PC-9 (cell line): Measurements from ENCODE around the gene MFSD6. TPM values are rescaled to one million over a fixed set of nuclear protein-coding genes. Genes with fewer than 3 reads are reported as not detected.

Source experiments
- BruUV-seq: library from RNA; stranded (reverse); fragments of 400-500 nt; replicated peaks from 2 replicates; lab custom pipeline; 2021; lab: Mats Ljungman, UMichigan
- CTCF ChIA-PET: fragments of 300-600 bp; sonication (Branson Sonifier 250); formaldehyde crosslinking; loops from one replicate; lab custom pipeline; 2022; ENCODE audit warnings: antibody characterized with exemption; lab: Charles Lee
- POLR2A ChIA-PET: fragments of 300-600 bp; sonication (Branson Sonifier 250); formaldehyde crosslinking; loops from one replicate; lab custom pipeline; 2022; ENCODE audit warnings: antibody characterized with exemption; ENCODE audit not compliant: unreplicated experiment; lab: Charles Lee
- DNase-seq, 2 experiments: peaks; one replicate each; pipeline versions ENCODE4 v3.0.0 to v3.0.0-alpha.2; 2015 to 2022; ENCODE audit warnings: mixed read lengths in 1 of 2
- H2AFZ ChIP-seq: fragments of 200-600 bp; sonication (generic); 2 replicates; pipeline ENCODE4 v1.8.1; 2017; ENCODE audit warnings: antibody characterized with exemption
- H3F3A ChIP-seq: fragments of 200-600 bp; sonication (generic); 2 replicates; pipeline ENCODE4 v1.8.1; 2017; ENCODE audit warnings: antibody characterized with exemption, mild to moderate bottlenecking, low read depth; ENCODE audit not compliant: insufficient read depth
- H3K27ac ChIP-seq: fragments of 200-600 bp; sonication (generic); 2 replicates; pipeline ENCODE4 v1.6.1; 2016; ENCODE audit warnings: mixed run types
- H3K27me3 ChIP-seq: fragments of 200-600 bp; sonication (generic); 2 replicates; pipeline ENCODE4 v1.6.1; 2016; ENCODE audit warnings: low read depth, mixed run types; ENCODE audit not compliant: insufficient read depth
- H3K36me3 ChIP-seq: fragments of 200-600 bp; sonication (generic); 2 replicates; pipeline ENCODE4 v1.6.1; 2016; ENCODE audit warnings: low read depth, mixed run types
- H3K4me1 ChIP-seq: fragments of 200-600 bp; sonication (generic); replicated peaks from 2 replicates; pipeline ENCODE4 v1.6.1; 2016; ENCODE audit warnings: mixed run types; ENCODE audit not compliant: insufficient read depth
- H3K4me2 ChIP-seq: fragments of 200-600 bp; sonication (generic); 2 replicates; pipeline ENCODE4 v1.6.1; 2017; ENCODE audit warnings: mixed run types
- H3K4me3 ChIP-seq: fragments of 200-600 bp; sonication (generic); 2 replicates; pipeline ENCODE4 v1.6.1; 2016; ENCODE audit warnings: mixed run types
- H3K79me2 ChIP-seq: fragments of 200-600 bp; sonication (generic); 2 replicates; pipeline ENCODE4 v1.6.1; 2017; ENCODE audit warnings: low read depth, mixed run types
- H3K9me2 ChIP-seq: fragments of 200-600 bp; sonication (generic); 2 replicates; pipeline ENCODE4 v1.8.1; 2017; ENCODE audit warnings: mild to moderate bottlenecking; ENCODE audit not compliant: insufficient read depth
- H3K9me3 ChIP-seq: fragments of 200-600 bp; sonication (generic); 2 replicates; pipeline ENCODE4 v1.8.1; 2016; ENCODE audit warnings: low read depth; ENCODE audit not compliant: insufficient read depth
- H4K20me1 ChIP-seq: fragments of 200-600 bp; sonication (generic); 2 replicates; pipeline ENCODE4 v1.8.1; 2017; ENCODE audit not compliant: insufficient read depth
- EZH2 ChIP-seq: fragments of 200-600 bp; sonication (generic); IDR thresholded peaks from 2 replicates; pipeline ENCODE4 v1.8.0; 2017; ENCODE audit warnings: antibody characterized with exemption, low read depth
- intact Hi-C: fragments of 100-400 bp; cut with micrococcal nuclease; formaldehyde crosslinking; loops from one replicate; pipeline ENCODE4 v1.10.0; 2022; ENCODE audit not compliant: unreplicated experiment
- total RNA-seq: library from RNA; stranded (reverse); gene quantifications from 2 replicates; pipeline ENCODE4 v1.2.3, GENCODE V29; 2021
- TF ChIP-seq, protein P1 (sequence below): fragments of 200-600 bp; sonication (generic); conservative IDR thresholded peaks from 2 replicates; pipeline ENCODE4 v1.6.1; 2017; ENCODE audit warnings: mixed run types, antibody characterized with exemption, mild to moderate bottlenecking, moderate library complexity

The MFSD6 gene
- total RNA-seq, 1 experiment from 2014 or later = 15.6 TPM

- Histone ChIP-seq H2AFZ (peak overlapping the region; percentile 96), H3K9me2 (no peaks in the 10 kb centered on the region), H3K4me3 (peak overlapping the region; percentile 87; the same call in 1 of the 2 replicates), H3K9me3 (no peaks in the 10 kb centered on the region), H3K27me3 (no peaks in the 10 kb centered on the region), H4K20me1 (no peaks in the 10 kb centered on the region), H3K27ac (peak overlapping the region; percentile 74), H3K79me2 (0 out of 2 replicates have a peak, but pooled peaks cover 7% of the 10 kb centered on the region), H3F3A (no peaks in the 10 kb centered on the region), H3K4me1 (peaks cover 14% of the 10 kb centered on the region), H3K4me2 (peak overlapping the region; percentile 79), H3K36me3 (no peaks in the 10 kb centered on the region)
- ChIA-PET CTCF (no interaction called here), POLR2A (interaction anchor here (0.6 kb wide), 1 partner anchor 129 kb away, joined by 3 read pairs; no protein-coding TSS in a partner anchor)
- DNase-seq = no peak
- intact Hi-C loops = loop anchor here (10.0 kb wide), 1 partner anchor 111 kb away; the partner anchor contains the start of gene NAB1
- BruUV-seq = TSS peak; percentile 79
- TF ChIP-seq, protein P1, sequence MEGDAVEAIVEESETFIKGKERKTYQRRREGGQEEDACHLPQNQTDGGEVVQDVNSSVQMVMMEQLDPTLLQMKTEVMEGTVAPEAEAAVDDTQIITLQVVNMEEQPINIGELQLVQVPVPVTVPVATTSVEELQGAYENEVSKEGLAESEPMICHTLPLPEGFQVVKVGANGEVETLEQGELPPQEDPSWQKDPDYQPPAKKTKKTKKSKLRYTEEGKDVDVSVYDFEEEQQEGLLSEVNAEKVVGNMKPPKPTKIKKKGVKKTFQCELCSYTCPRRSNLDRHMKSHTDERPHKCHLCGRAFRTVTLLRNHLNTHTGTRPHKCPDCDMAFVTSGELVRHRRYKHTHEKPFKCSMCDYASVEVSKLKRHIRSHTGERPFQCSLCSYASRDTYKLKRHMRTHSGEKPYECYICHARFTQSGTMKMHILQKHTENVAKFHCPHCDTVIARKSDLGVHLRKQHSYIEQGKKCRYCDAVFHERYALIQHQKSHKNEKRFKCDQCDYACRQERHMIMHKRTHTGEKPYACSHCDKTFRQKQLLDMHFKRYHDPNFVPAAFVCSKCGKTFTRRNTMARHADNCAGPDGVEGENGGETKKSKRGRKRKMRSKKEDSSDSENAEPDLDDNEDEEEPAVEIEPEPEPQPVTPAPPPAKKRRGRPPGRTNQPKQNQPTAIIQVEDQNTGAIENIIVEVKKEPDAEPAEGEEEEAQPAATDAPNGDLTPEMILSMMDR = no peak
- TF ChIP-seq EZH2 = no peak
Observed at GRCh38 chr2:190533175-190533967, 125.2 kb downstream of the MFSD6 start.

DNA sequence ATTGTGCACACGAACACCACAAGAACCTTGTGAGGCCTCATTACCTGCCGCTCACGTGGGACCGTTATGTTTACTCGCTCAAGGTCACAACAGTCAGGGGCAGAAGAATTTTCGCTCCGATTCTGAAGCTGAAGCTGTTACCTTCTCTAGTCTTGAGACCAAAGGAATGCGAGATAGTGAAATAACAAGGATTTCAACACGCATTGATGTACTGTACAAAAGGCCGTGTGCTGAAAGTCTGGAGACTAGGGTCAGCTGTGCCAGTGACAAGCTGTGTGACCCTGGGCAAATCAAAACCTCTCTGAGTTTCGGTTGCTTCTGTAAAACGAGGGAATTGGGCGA is 125.8 kb downstream of the MFSD6 start:
- H3K27me3 ChIP-seq = no peaks in the 10 kb centered on the region
- H3K9me2 ChIP-seq = no peaks in the 10 kb centered on the region
- H2AFZ ChIP-seq = peak overlapping the region; percentile 96
- no TSS peak for BruUV-seq
- H3K4me2 ChIP-seq = peak overlapping the region; percentile 79
- H3K79me2 ChIP-seq = 0 out of 2 replicates have a peak, but pooled peaks cover 7% of the 10 kb centered on the region
- no peaks in the 10 kb centered on the region for H3K36me3 ChIP-seq
- intact Hi-C loops = loop anchor here (10.0 kb wide), 1 partner anchor 111 kb away; the partner anchor contains the start of gene NAB1
- H3K9me3 ChIP-seq = no peaks in the 10 kb centered on the region; the same call in 1 of the 2 replicates
- no peak for TF ChIP-seq EZH2
- TF ChIP-seq, protein P1 = no peak
- ChIA-PET POLR2A (no interaction called here), CTCF (no interaction called here)
- DNase-seq = no peak
- no peaks in the 10 kb centered on the region for H4K20me1 ChIP-seq
- H3K4me3 ChIP-seq = peak overlapping the region; percentile 87
- H3F3A ChIP-seq = no peaks in the 10 kb centered on the region
- H3K4me1 ChIP-seq = peaks cover 9% of the 10 kb centered on the region
- H3K27ac ChIP-seq = peak overlapping the region; percentile 74

GRCh38 chr2:190534310-190535120 is 126.4 kb downstream of the MFSD6 start, which contains the start of gene NEMP2:
Gene NEMP2 (minus strand): TSS chr2:190534722. CDS start chr2:190534655, 67 bp downstream.
- TSS peak; percentile 77 for BruUV-seq

More at GRCh38 chr2:190534310-190535120, 126.4 kb downstream of the MFSD6 start, which contains the start of gene NEMP2:
- no peaks in the 10 kb centered on the region for H3K36me3 ChIP-seq
- peak within 1 kb of the TSS; percentile 96 for H2AFZ ChIP-seq
- DNase-seq = peak; percentile 40 to 74
- H3K9me2 ChIP-seq = no peaks in the 10 kb centered on the region
- peak within 1 kb of the TSS; percentile 79 for H3K4me2 ChIP-seq
- TF ChIP-seq, protein P1 = no peak
- no peak for TF ChIP-seq EZH2
- H3K27me3 ChIP-seq = no peaks in the 10 kb centered on the region
- no peaks in the 10 kb centered on the region for H3F3A ChIP-seq
- no peaks in the 10 kb centered on the region for H4K20me1 ChIP-seq
- POLR2A ChIA-PET = no interaction called here
- H3K79me2 ChIP-seq = 0 out of 2 replicates have a peak, but pooled peaks cover 7% of the 10 kb centered on the region
- CTCF ChIA-PET = no interaction called here
- H3K27ac ChIP-seq = peak within 1 kb of the TSS; percentile 74
- intact Hi-C loops = loop anchor here (10.0 kb wide), 1 partner anchor 110 kb away; the partner anchor contains the start of gene NAB1
- peak within 1 kb of the TSS; percentile 87 for H3K4me3 ChIP-seq
- H3K9me3 ChIP-seq = peaks cover under 1% of the 10 kb centered on the region; the same call in 1 of the 2 replicates
- H3K4me1 ChIP-seq = 0 out of 2 replicates have a peak, but pooled peaks cover 6% of the 10 kb centered on the region
